Glomerular endothelial cell (primary cell): ENCODE results near the gene RPS15. TPM values are rescaled to one million over a fixed set of nuclear protein-coding genes. Genes with fewer than 3 reads are reported as not detected.
"Not testable (repeated sequence)": the region's sequence is repeated elsewhere in the genome, so short reads cannot be mapped to it uniquely, and the experiment has no call there.

Experiments used
- DNase-seq: peaks from one replicate; pipeline ENCODE4 v3.0.0-alpha.2; 2011; ENCODE audit warnings: low read depth, low spot score; ENCODE audit errors: extremely low read depth
- total RNA-seq: library from RNA; depleted of rRNA; stranded (reverse); fragments of >200 nt; gene quantifications from 2 replicates; pipeline ENCODE4 v1.2.3, GENCODE V29; 2015

RPS15 gene
- total RNA-seq, 1 donor from 2014 or later = 2,523 TPM

GRCh38 chr19:1433119-1434039 lies 4.8 kb upstream of the RPS15 start:
- no peak for DNase-seq

GRCh38 chr19:1434040-1434366 lies 4.2 kb upstream of the RPS15 start:
- no peak for DNase-seq

GRCh38 chr19:1434577-1435060 lies 3.6 kb upstream of the RPS15 start:
- no peak for DNase-seq

- no peak for DNase-seq
These were observed 2.7 kb upstream of the RPS15 start for GRCh38 chr19:1435378-1435989.

GRCh38 chr19:1437609-1438008 lies 587 bp upstream of the RPS15 start:
- DNase-seq = no peak

- DNase-seq = no peak
These were observed 748 bp downstream of the RPS15 start for GRCh38 chr19:1438933-1439354.

GRCh38 chr19:1439525-1440417 lies 1.6 kb downstream of the RPS15 start:
- not testable (repeated sequence) for DNase-seq

GRCh38 chr19:1440418-1440801 lies 2.2 kb downstream of the RPS15 start:
- no peak for DNase-seq

- DNase-seq = no peak
These were observed 2.8 kb downstream of the RPS15 start for GRCh38 chr19:1441022-1441426.

- DNase-seq = no peak
These were observed 3.7 kb downstream of the RPS15 start for GRCh38 chr19:1441677-1442438.

GRCh38 chr19:1445185-1445931 lies 7.2 kb downstream of the RPS15 start:
- no peak for DNase-seq

- no peak for DNase-seq
These were observed 7.9 kb downstream of the RPS15 start for GRCh38 chr19:1445932-1446712.

GRCh38 chr19:1446713-1447481 lies 8.7 kb downstream of the RPS15 start:
- no peak for DNase-seq

- no peak for DNase-seq
These were observed 9.3 kb downstream of the RPS15 start for GRCh38 chr19:1447504-1447903.

GRCh38 chr19:1447944-1448343 lies 9.7 kb downstream of the RPS15 start:
- no peak for DNase-seq

- DNase-seq = no peak
These were observed 11.6 kb downstream of the RPS15 start, which contains the start of gene APC2 for GRCh38 chr19:1449467-1450442. APC2 (plus strand) TSS chr19:1450121; CDS start chr19:1453002, 2,881 bp downstream.
